Heart right ventricle (tissue), 16 donors: ENCODE data around the gene LCN15. TPM values are rescaled to one million over a fixed set of nuclear protein-coding genes. Genes with fewer than 3 reads are reported as not detected.
A peak's percentile ranks its signal among the peaks of the same experiment; 100 is the strongest.

ENCODE experiments used
- ATAC-seq, 8 donors: fragments of 200-7000 bp; cut with Tn5 transposase; one replicate each; pipeline ENCODE4 v1.9.1; 2020; ENCODE audit warnings: mild to moderate bottlenecking in 8 of 8, moderate library complexity in 8 of 8, moderate number of reproducible peaks in 1 of 8
- DNase-seq, 2 donors: peaks; one replicate each; pipeline ENCODE4 v3.0.0-alpha.2; 2020
- H3K27ac ChIP-seq, 10 donors: fragments of 200-600 bp; sonication (generic) in 2 of 10; one replicate each; pipeline versions ENCODE4 v1.5.0 to v1.8.0; 2020 to 2022; ENCODE audit warnings: mild to moderate bottlenecking in 3 of 10
- H3K27me3 ChIP-seq, 7 donors: fragments of 200-600 bp; one replicate each; pipeline ENCODE4 v1.8.0; 2021 to 2022; ENCODE audit warnings: mild to moderate bottlenecking in 2 of 7
- H3K36me3 ChIP-seq, 9 donors: fragments of 200-600 bp; sonication (generic) in 1 of 9; one replicate each; pipeline versions ENCODE4 v1.5.0 to v1.8.0; 2020 to 2022; ENCODE audit warnings: mild to moderate bottlenecking in 2 of 9
- H3K4me1 ChIP-seq, 9 donors: fragments of 200-600 bp; sonication (generic) in 1 of 9; one replicate each; pipeline versions ENCODE4 v1.5.0 to v1.8.0; 2020 to 2022; ENCODE audit warnings: mild to moderate bottlenecking in 4 of 9
- H3K4me3 ChIP-seq, 10 donors: fragments of 200-600 bp; sonication (generic) in 2 of 10; one replicate each; pipeline versions ENCODE4 v1.5.0 to v1.8.0; 2020 to 2022; ENCODE audit warnings: mild to moderate bottlenecking in 7 of 10, moderate library complexity in 2 of 10
- H3K9me3 ChIP-seq, 11 donors: fragments of 200-600 bp in 10 of 11; sonication (generic) in 2 of 11; one replicate each; pipeline versions ENCODE4 v1.5.0 to v1.8.0; 2013 to 2022; ENCODE audit warnings: mild to moderate bottlenecking in 2 of 11, control low read depth in 1 of 11, moderate library complexity in 1 of 11
- CTCF ChIP-seq, 9 donors: fragments of 200-600 bp; sonication (generic) in 2 of 9; IDR thresholded peaks; one replicate each; pipeline versions ENCODE4 v1.5.0 to v1.8.0; 2021 to 2022; ENCODE audit warnings: antibody characterized with exemption in 9 of 9, mild to moderate bottlenecking in 5 of 9, moderate library complexity in 1 of 9
- WGBS, 2 donors: extraction: QIAGEN DNeasy Blood & Tissue Kit; methylation state at CpG; one replicate each; pipeline ENCODE4 v1.1.7; 2013; ENCODE audit warnings: inconsistent platforms in 1 of 2; 5-methylcytosine and 5-hydroxymethylcytosine counted together
- intact Hi-C, 10 donors: fragments of 100-400 bp; cut with DNase I; formaldehyde crosslinking; loops; one replicate each; pipeline versions ENCODE4 v1.11.1 to v1.14.2; 2022
- polyA plus RNA-seq, 2 donors: library from polyadenylated mRNA; stranded (reverse); fragments of 200-250 nt; gene quantifications; one replicate each; pipeline ENCODE4 v1.2.3, GENCODE V29; 2013
- total RNA-seq, 10 donors: library from RNA; stranded (reverse); fragmentation: NEBNext Ultra II Directional in 3 of 10; extraction: Animal tissue kit (Norgen Biotek cat#: 25700) in 3 of 10; gene quantifications; one replicate each; pipeline versions ENCODE4 v1.2.1 to v1.2.4, GENCODE V29; 2021 to 2023
- donor health status: Arrhythmogenic right ventricular cardiomyopathy.
- donor health status: ischemic (EF 13 %, LVEDD 7.1; RV severe dilation, severe dysfunction).
- donor health status: healthy with polysubstance abuse.
- donor health status: DM: no; HTN: yes; CAD: no.
- donor health status: DM: no; HTN: no; CAD: no.
- donor health status: ischemic (EF 25% LVEDD 6.9; RV normal size, moderate dysfunction).
- donor health status: ischemic (EF 25% LVEDD 5.7; RV mildly dilated, moderate dysfunction).
- donor health status: healthy.
- donor health status: DM: yes; HTN: yes; CAD: no.
- donor health status: Ischemic cardiomyopathy.
- donor health status: ischemic (EF 35%, LVEDD 5.7; RV mildly dilated, moderate dysfunction).
- donor health status: nonischemic (EF 11% LVEDD 7.7; RV severe dilation, severe dysfunction).
- donor health status: DM: yes; HTN: yes; CAD: no.
- donor health status: PGD.
- donor health status: ischemic (EF 29% LVEDD 5.4; RV normal size, mild dysfunction).
- donor health status: nonischemic (EF 23%, LVEDD 6.1; RV moderate dilation, normal function).

The LCN15 gene
- total and polyA plus RNA-seq, 12 donors = 0.85 to 20.1 (median 1.3) TPM; not detected in 7

DNA sequence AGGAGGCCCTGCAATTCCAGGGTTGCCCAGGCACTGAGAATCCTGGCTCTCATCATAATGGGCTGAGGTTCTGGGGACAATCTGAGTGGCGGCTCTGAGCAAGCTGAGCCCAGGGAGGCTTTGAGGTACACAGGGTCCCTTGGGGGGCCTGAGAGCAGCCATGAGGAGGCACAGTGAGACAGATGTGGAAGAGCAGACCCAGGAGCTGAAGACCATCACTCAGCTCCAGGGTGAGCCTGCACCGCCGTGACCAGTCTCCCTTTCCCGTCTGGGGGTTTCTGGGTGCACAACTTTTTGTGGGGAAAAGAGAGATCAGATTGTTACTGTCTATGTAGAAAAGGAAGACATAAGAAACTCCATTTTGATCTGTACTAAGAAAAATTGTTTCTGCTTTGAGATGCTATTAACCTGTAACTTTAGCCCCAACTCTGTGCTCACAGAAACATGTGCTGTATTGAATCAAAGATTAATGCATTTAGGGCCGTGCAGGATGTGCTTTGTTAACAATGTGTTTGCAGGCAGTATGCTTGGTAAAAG, 32.0 kb upstream of the LCN15 start, which contains the start of gene CCDC183:
TSS of gene CCDC183 (plus strand) at position 101 of the 537 bp plus-strand sequence. CDS start at position 161, 60 bp downstream.
- Histone ChIP-seq H3K27me3 (peaks cover 0 to 48% (median 31%) of the 10 kb centered on the region in 7 donors), H3K4me1 (peaks cover 23 to 92% (median 64%) of the 10 kb centered on the region in 9 donors), H3K36me3 (peaks cover 0 to 25% (median 0%) of the 10 kb centered on the region in 9 donors), H3K27ac (peak within 1 kb of the TSS in 8 of 10 donors; percentile 0 to 67 (median 39)), H3K9me3 (no peaks in the 10 kb centered on the region), H3K4me3 (no peak within 1 kb of the TSS)
- no peak for TF ChIP-seq CTCF (IDR thresholded peaks at IDR 0.05)
- intact Hi-C loops = loop anchor here in 1 of 10 donors (10.0 kb wide), 1 partner anchor 48 kb away; the partner anchor contains the start of genes AJM1 and PHPT1
- WGBS, 2 donors = 37 to 42% methylated on average over 5 of the region's 5 CpGs
- ATAC-seq (no peak), DNase-seq (no peak)

DNA sequence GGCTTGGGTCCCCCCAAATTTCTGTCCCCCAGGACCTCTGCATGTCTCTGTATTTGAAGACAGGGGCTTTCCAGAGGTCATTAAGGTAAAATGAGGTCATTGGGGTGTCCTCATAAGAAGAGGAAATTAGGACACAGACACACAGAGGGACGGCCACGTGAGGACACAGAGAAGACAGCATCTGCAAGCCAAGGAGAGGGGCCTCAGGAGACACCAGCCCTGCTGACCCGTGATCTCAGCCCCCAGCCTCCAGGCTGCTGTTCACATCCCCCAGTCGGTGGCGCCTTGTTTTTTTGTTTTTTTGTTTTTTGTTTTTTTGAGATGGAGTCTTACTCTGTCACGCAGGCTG, 30.7 kb upstream of the LCN15 start:
- ATAC-seq (no peak), DNase-seq (no peak)
- Histone ChIP-seq H3K36me3 (peaks cover 0 to 25% (median 0%) of the 10 kb centered on the region in 9 donors), H3K9me3 (no peaks in the 10 kb centered on the region), H3K27ac (peak overlapping the region in 5 of 10 donors; percentile 28 to 51 (median 42)), H3K27me3 (peaks cover 0 to 34% (median 25%) of the 10 kb centered on the region in 7 donors), H3K4me3 (no peak overlapping the region), H3K4me1 (peaks cover 26 to 86% (median 59%) of the 10 kb centered on the region in 9 donors)
- intact Hi-C loops = loop anchor here in 4 of 10 donors (5.0 to 10.0 kb wide), 4 partner anchors 50 to 232 kb away; partner anchors contain the start of genes FBXW5 (in 2 of the 4), PHPT1 (in 2 of the 4), ABCA2 (in 1 of the 4) and AJM1 (in 1 of the 4)
- WGBS, 2 donors = 40 to 60% methylated on average over 6 of the region's 6 CpGs
- TF ChIP-seq CTCF (IDR thresholded peaks at IDR 0.05) = no peak

GRCh38 chr9:136794281-136794999, 30.1 kb upstream of the LCN15 start:
- intact Hi-C loops = loop anchor here in 4 of 10 donors (5.0 to 10.0 kb wide), 4 partner anchors 50 to 233 kb away; partner anchors contain the start of genes FBXW5 (in 2 of the 4), PHPT1 (in 2 of the 4), ABCA2 (in 1 of the 4) and AJM1 (in 1 of the 4)
- H3K27me3 ChIP-seq = peaks cover 0 to 29% (median 20%) of the 10 kb centered on the region in 7 donors
- no peak for DNase-seq
- H3K4me3 ChIP-seq = no peak overlapping the region
- peaks cover 21 to 84% (median 55%) of the 10 kb centered on the region in 9 donors for H3K4me1 ChIP-seq
- peak overlapping the region in 4 of 10 donors; percentile 28 to 51 (median 42) for H3K27ac ChIP-seq
- no peaks in the 10 kb centered on the region for H3K9me3 ChIP-seq
- H3K36me3 ChIP-seq = peaks cover 0 to 25% (median 0%) of the 10 kb centered on the region in 9 donors
- TF ChIP-seq CTCF (IDR thresholded peaks at IDR 0.05) = no peak
- WGBS, 2 donors = 81 to 85% methylated on average over 14 of the region's 14 CpGs
- no peak for ATAC-seq
